Measurements from ENCODE around the gene POLDIP3.

Gene POLDIP3

GRCh38 chr22:42644422-42645340 lies 30.0 kb upstream of the POLDIP3 start:
- peak overlapping the region; percentile 61; the same call in 1 of the 2 replicates for H3K27ac ChIP-seq
- TF ChIP-seq, protein P1, sequence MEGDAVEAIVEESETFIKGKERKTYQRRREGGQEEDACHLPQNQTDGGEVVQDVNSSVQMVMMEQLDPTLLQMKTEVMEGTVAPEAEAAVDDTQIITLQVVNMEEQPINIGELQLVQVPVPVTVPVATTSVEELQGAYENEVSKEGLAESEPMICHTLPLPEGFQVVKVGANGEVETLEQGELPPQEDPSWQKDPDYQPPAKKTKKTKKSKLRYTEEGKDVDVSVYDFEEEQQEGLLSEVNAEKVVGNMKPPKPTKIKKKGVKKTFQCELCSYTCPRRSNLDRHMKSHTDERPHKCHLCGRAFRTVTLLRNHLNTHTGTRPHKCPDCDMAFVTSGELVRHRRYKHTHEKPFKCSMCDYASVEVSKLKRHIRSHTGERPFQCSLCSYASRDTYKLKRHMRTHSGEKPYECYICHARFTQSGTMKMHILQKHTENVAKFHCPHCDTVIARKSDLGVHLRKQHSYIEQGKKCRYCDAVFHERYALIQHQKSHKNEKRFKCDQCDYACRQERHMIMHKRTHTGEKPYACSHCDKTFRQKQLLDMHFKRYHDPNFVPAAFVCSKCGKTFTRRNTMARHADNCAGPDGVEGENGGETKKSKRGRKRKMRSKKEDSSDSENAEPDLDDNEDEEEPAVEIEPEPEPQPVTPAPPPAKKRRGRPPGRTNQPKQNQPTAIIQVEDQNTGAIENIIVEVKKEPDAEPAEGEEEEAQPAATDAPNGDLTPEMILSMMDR (conservative IDR thresholded peaks at IDR 0.05), result no peak

DNA sequence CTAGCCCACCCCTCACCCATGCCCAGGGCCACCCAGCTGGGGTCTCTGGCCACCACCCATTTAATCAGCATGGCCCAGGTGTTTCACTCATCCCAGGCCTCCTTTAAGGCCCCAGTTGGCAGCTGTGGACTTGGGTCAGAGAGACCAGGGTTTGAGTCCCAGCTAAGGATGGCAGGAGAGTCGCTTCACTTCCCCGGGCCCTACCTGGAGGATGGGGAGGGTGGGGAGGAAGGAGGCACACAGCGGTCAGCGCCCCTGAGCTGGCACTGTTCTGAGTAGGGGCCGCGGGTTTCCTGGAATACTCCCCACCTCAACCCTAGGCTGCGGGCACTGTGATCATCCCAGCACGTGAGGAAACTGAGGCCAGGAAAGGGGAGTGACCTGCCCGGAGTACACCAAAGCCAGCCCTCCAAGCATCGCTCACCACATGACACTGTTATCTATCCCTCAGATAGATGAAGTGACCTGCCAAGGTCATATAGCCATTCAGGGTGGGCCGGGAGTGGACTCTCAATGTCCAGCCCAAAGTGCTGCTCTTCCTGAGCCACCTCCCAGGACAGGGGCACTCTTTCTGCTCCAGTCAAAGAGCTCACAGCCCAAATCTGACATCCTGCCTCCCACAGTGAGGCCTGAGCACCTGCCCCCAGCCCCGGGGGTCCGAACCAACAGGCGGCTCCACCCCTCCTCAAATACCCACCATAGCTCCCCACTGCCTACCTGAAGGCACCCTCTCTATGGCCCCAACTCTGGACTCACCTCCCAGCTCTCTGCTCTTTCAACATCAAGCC lies 29.1 kb upstream of the POLDIP3 start:
- TF ChIP-seq, protein P1 (conservative IDR thresholded peaks at IDR 0.05), result no peak
- H3K27ac ChIP-seq, result no peak overlapping the region

GRCh38 chr22:42642806-42643633 lies 28.3 kb upstream of the POLDIP3 start:
- TF ChIP-seq, protein P1 (conservative IDR thresholded peaks at IDR 0.05), result no peak
- H3K27ac ChIP-seq, result no peak overlapping the region

GRCh38 chr22:42641801-42642413 lies 27.2 kb upstream of the POLDIP3 start:
- TF ChIP-seq, protein P1 (conservative IDR thresholded peaks at IDR 0.05), result no peak

DNA sequence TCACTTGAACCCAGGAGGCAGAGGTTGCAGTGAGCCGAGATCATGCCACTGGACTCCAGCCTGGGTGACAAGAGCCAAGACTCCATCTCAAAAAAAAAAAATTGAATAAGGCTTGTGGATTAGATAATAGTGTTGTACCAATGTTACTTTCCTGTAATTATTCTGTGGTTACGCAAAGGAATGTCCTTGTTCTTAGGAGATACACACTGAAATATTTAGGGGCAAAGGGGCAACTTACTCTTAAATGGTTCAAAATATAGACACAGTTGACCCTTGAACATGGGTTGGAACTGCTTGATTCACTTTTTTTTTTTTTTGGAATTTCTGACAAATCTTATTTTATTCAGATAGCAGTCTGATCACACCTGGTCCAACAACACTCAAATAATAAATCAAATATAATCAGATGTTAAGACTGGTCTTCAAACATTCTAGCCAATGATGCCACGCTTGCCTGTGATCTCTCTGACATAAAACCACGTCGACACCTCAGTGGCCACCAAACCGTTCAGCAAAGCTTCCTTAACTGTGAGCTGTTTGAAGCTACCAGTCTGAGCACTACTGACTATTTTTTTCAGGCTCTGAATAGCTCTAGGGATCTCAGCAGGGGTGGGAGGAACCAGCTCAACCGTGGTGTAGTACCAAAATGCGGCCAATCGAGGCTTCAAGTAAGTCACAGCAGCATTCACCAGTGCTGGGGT lies 25.0 kb upstream of the POLDIP3 start:
- TF ChIP-seq, protein P1 (conservative IDR thresholded peaks at IDR 0.05), result no peak
- H3K27ac ChIP-seq, result no peak overlapping the region

More at GRCh38 chr22:42641801-42642413, 27.2 kb upstream of the POLDIP3 start:
- H3K27ac ChIP-seq, result no peak overlapping the region

GRCh38 chr22:42637555-42637954 lies 22.9 kb upstream of the POLDIP3 start:
- TF ChIP-seq, protein P1 (conservative IDR thresholded peaks at IDR 0.05), result no peak
- H3K27ac ChIP-seq, result no peak overlapping the region

Measured in VCaP (cell line).